Osteocyte (in vitro differentiated cells): ENCODE results near the gene CORO7. TPM values are rescaled to one million over a fixed set of nuclear protein-coding genes. Genes with fewer than 3 reads are reported as not detected.
A peak's percentile ranks its signal among the peaks of the same experiment; 100 is the strongest.

Experiments used
- DNase-seq: peaks from one replicate; pipeline ENCODE4 v3.0.0; 2021; ENCODE audit warnings: mixed read lengths; ENCODE audit not compliant: unreplicated experiment; ENCODE audit errors: extremely low spot score
- H3K27ac Mint-ChIP-seq: one replicate; pipeline ENCODE4 v1.8.0; 2021; ENCODE audit warnings: mild to moderate bottlenecking, mixed read lengths; ENCODE audit not compliant: unreplicated experiment
- H3K27me3 Mint-ChIP-seq: one replicate; pipeline ENCODE4 v1.8.0; 2021; ENCODE audit warnings: mixed read lengths; ENCODE audit not compliant: unreplicated experiment
- H3K36me3 Mint-ChIP-seq: one replicate; pipeline ENCODE4 v1.8.0; 2021; ENCODE audit warnings: mixed read lengths; ENCODE audit not compliant: unreplicated experiment
- H3K4me1 Mint-ChIP-seq: one replicate; pipeline ENCODE4 v1.8.0; 2021; ENCODE audit warnings: mixed read lengths; ENCODE audit not compliant: unreplicated experiment
- H3K4me3 Mint-ChIP-seq: one replicate; pipeline ENCODE4 v1.8.0; 2021; ENCODE audit warnings: mild to moderate bottlenecking, moderate library complexity, mixed read lengths; ENCODE audit not compliant: unreplicated experiment
- H3K9me3 Mint-ChIP-seq: one replicate; pipeline ENCODE4 v1.8.0; 2021; ENCODE audit warnings: mixed read lengths; ENCODE audit not compliant: unreplicated experiment
- total RNA-seq: library from RNA; stranded (reverse); gene quantifications from 2 replicates; pipeline ENCODE4 v1.2.1, GENCODE V29; 2021
- TF ChIP-seq, protein P1 (sequence below): fragments of 200-600 bp; sonication (generic); IDR thresholded peaks from 2 replicates; pipeline ENCODE4 v1.5.0; 2021; ENCODE audit warnings: antibody characterized with exemption, mild to moderate bottlenecking, moderate library complexity

Gene CORO7
- total RNA-seq, 1 donor from 2014 or later = 40.1 TPM

DNA sequence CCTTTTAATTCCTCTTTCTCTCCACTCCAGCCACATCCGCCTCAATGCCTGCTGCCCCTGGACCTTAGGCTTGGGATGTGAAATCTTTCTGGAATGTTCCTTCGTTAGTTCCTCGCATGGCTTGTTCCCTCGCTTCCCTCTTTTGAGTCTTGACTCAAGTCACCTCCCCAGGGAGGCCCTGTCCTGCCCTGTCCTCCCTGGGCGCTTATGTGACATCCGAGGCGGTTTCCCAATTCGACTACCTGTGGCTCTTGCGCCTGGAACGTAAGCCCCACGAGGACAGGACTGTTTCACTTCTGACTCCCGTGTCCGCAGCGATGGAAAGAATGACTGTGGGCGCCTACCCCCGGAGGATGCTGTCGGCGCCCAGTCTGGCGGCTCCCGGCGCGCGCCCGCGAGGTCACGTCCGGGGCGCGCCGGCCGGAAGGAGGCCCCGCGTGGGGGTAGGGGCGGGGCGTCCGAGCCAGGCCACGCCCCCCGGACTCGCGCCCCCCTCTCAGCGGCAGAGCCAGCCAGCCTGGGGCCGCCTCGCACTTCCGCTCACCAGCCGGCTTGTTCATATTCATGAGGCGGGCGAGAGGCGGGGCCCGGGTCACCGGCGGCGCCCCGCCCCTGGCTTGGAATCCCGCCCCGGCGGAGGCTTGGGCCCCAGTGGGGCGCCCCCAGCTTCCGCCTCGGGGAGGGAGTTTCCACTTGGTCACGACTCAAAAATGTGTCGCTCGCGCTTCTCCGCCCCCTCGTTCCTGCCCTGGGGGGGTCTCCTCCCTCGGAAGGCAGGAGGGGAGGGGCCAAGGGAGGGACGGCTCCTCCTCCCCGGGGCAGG is 109.0 kb downstream of the CORO7 start:
- DNase-seq = peak; percentile 96
- peak overlapping the region; percentile 60 for H3K4me3 Mint-ChIP-seq
- H3K36me3 Mint-ChIP-seq = no peaks in the 10 kb centered on the region
- peak overlapping the region; percentile 84 for H3K27ac Mint-ChIP-seq
- peaks cover 39% of the 10 kb centered on the region for H3K4me1 Mint-ChIP-seq
- H3K27me3 Mint-ChIP-seq = no peaks in the 10 kb centered on the region
- TF ChIP-seq, protein P1, sequence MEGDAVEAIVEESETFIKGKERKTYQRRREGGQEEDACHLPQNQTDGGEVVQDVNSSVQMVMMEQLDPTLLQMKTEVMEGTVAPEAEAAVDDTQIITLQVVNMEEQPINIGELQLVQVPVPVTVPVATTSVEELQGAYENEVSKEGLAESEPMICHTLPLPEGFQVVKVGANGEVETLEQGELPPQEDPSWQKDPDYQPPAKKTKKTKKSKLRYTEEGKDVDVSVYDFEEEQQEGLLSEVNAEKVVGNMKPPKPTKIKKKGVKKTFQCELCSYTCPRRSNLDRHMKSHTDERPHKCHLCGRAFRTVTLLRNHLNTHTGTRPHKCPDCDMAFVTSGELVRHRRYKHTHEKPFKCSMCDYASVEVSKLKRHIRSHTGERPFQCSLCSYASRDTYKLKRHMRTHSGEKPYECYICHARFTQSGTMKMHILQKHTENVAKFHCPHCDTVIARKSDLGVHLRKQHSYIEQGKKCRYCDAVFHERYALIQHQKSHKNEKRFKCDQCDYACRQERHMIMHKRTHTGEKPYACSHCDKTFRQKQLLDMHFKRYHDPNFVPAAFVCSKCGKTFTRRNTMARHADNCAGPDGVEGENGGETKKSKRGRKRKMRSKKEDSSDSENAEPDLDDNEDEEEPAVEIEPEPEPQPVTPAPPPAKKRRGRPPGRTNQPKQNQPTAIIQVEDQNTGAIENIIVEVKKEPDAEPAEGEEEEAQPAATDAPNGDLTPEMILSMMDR = no peak
- no peaks in the 10 kb centered on the region for H3K9me3 Mint-ChIP-seq

DNA sequence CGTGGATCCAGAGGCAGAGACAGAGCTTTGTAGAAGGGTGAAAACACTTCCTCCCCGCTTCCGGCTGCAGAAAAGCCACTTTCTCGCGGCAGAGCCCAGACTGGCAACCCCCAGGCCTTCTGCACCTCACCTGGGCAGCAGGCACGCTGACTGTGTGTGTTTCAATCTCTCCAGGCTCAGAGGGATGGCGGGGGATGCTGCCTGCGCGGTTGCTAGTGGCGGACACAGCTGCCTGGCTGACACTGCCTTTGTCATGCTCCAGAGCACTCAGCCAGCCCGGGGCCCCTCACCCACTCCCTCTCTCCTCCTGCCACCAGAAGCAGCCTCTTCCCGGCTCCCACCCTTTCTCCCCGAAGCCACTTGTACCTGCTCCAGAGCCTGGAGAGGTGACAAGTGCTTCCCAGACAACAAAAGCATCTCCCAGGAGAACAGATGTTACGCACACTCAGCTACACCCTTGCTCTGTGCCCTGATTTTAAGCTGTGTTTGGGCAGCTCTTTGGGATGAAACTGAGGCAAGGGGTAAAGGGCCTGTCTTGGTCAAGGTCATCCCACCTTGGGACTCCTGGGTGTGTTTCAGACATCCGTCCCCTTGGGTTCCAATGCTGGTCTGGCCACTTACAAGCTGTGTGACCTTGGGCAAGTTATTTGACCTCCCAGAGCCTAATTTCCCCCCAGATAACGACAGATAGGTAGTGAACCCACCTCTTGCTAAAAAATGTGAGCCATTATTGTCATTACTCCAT is 109.8 kb downstream of the CORO7 start:
- Mint-ChIP-seq H3K27me3 (no peaks in the 10 kb centered on the region), H3K9me3 (no peaks in the 10 kb centered on the region), H3K4me3 (no peak overlapping the region), H3K27ac (peak overlapping the region; percentile 84), H3K36me3 (no peaks in the 10 kb centered on the region), H3K4me1 (peaks cover 39% of the 10 kb centered on the region)
- no peak for DNase-seq
- TF ChIP-seq, protein P1 = no peak

Other genes starting within 250 kb of the CORO7 start
- gene SRL, start 174.5 kb downstream of the CORO7 start, total RNA-seq = not detected in 2 replicates
- gene TFAP4, start 143.6 kb downstream of the CORO7 start, total RNA-seq = 8.0 and 10.8 TPM in 2 replicates
- 58.6 and 59.9 TPM in 2 replicates for gene GLIS2, start 100.5 kb downstream of the CORO7 start, total RNA-seq
- 21.0 and 23.7 TPM in 2 replicates for gene PAM16, start 65.3 kb downstream of the CORO7 start, total RNA-seq
- gene VASN, start 44.7 kb downstream of the CORO7 start, total RNA-seq = 62.7 and 63.1 TPM in 2 replicates
- 31.1 and 33.7 TPM in 2 replicates for gene DNAJA3, start 9.3 kb upstream of the CORO7 start, total RNA-seq
- gene NMRAL1, start 58.0 kb upstream of the CORO7 start, total RNA-seq = 55.0 and 61.4 TPM in 2 replicates
- 47.2 and 47.3 TPM in 2 replicates for gene HMOX2, start 59.8 kb upstream of the CORO7 start, total RNA-seq
- 28.5 and 28.9 TPM in 2 replicates for gene CDIP1, start 122.2 kb upstream of the CORO7 start, total RNA-seq
- 0.08 and 0.26 TPM in 2 replicates for gene C16orf96, start 139.7 kb upstream of the CORO7 start, total RNA-seq
- gene UBALD1, start 198.3 kb upstream of the CORO7 start, total RNA-seq = 33.6 and 38.4 TPM in 2 replicates
- gene MGRN1, start 208.2 kb upstream of the CORO7 start, total RNA-seq = 88.0 and 94.6 TPM in 2 replicates